MCF 10A (cell line): ENCODE results near the gene MMAB. TPM values are rescaled to one million over a fixed set of nuclear protein-coding genes. Genes with fewer than 3 reads are reported as not detected.

ENCODE experiments used
- BruUV-seq: library from RNA; stranded (reverse); fragments of 400-500 nt; replicated peaks from 2 replicates; lab custom pipeline; 2021; lab: Mats Ljungman, UMichigan
- CTCF ChIA-PET: fragments of 300-600 bp; sonication (Branson Sonifier 250); formaldehyde crosslinking; extraction: SDS; loops from one replicate; lab custom pipeline; 2021; ENCODE audit warnings: antibody characterized with exemption, inconsistent platforms; lab: Yijun Ruan, JAX
- POLR2A ChIA-PET: fragments of 300-600, 350-650 bp; sonication (Branson Sonifier 250); formaldehyde crosslinking; extraction: SDS; loops from one replicate; lab custom pipeline; 2020; ENCODE audit warnings: antibody characterized with exemption, inconsistent platforms; lab: Yijun Ruan, JAX
- DNase-seq: peaks from one replicate; pipeline ENCODE4 v3.0.0-alpha.2; 2018; ENCODE audit not compliant: unreplicated experiment
- H3K27ac Mint-ChIP-seq: one replicate; pipeline ENCODE4 v1.8.0; 2022; ENCODE audit warnings: mild to moderate bottlenecking, low read depth, mixed read lengths; ENCODE audit not compliant: unreplicated experiment
- H3K27me3 Mint-ChIP-seq: one replicate; pipeline ENCODE4 v1.8.0; 2022; ENCODE audit warnings: mixed read lengths; ENCODE audit not compliant: insufficient read depth, unreplicated experiment
- H3K36me3 Mint-ChIP-seq: one replicate; pipeline ENCODE4 v1.8.0; 2022; ENCODE audit warnings: mild to moderate bottlenecking, moderate library complexity, mixed read lengths; ENCODE audit not compliant: insufficient read depth, unreplicated experiment
- H3K4me1 Mint-ChIP-seq: one replicate; pipeline ENCODE4 v1.8.0; 2022; ENCODE audit warnings: mixed read lengths; ENCODE audit not compliant: insufficient read depth, unreplicated experiment
- H3K4me3 Mint-ChIP-seq: one replicate; pipeline ENCODE4 v1.8.0; 2022; ENCODE audit warnings: mild to moderate bottlenecking, moderate library complexity, mixed read lengths; ENCODE audit not compliant: unreplicated experiment
- H3K9me3 Mint-ChIP-seq: one replicate; pipeline ENCODE4 v1.8.0; 2022; ENCODE audit warnings: mixed read lengths; ENCODE audit not compliant: unreplicated experiment
- CTCF ChIP-seq: fragments of 200-600 bp; IDR thresholded peaks from one replicate; pipeline ENCODE4 v1.8.0; 2022; ENCODE audit warnings: antibody characterized with exemption, mild to moderate bottlenecking; ENCODE audit not compliant: unreplicated experiment
- intact Hi-C: fragments of 100-400 bp; cut with micrococcal nuclease; formaldehyde crosslinking; loops from 2 replicates; pipeline ENCODE4 v1.14.1; 2022
- total RNA-seq: library from RNA; stranded (reverse); gene quantifications from 2 replicates; pipeline ENCODE4 v1.2.3, GENCODE V29; 2022

Gene MMAB
- total RNA-seq, 1 experiment from 2014 or later = 59.2 TPM

DNA sequence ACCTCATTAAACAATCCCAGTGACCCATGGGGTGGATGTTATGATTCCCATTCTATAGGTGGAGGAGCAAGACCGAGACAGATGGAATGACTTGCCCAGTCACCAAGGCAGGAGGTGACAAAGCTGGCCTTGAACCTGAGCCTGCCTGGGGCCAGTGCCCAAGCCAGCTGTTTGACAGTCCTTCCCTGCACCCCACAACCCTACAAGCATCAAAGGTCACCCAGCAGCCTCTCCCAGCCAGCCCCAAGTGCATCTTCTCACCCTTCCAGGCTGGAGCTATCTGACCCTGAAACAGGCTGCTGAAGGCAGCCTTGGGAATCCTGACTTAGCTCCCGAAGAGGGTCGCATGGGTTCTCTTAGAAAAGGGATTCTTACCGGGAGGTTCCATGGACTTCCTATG is 20.3 kb downstream of the MMAB start:
- ChIA-PET POLR2A (interaction anchor here (0.5 to 2.0 kb wide), 4 partner anchors 9 to 350 kb away, joined by 3 to 7 read pairs (median 5); no protein-coding TSS in a partner anchor), CTCF (no interaction called here)
- intact Hi-C loops = no loop called here
- no peak overlapping the region for H3K27ac Mint-ChIP-seq
- no peak for DNase-seq
- H3K36me3 Mint-ChIP-seq = peaks cover 6% of the 10 kb centered on the region
- peaks cover 16% of the 10 kb centered on the region for H3K27me3 Mint-ChIP-seq
- TF ChIP-seq CTCF = no peak
- no peaks in the 10 kb centered on the region for H3K9me3 Mint-ChIP-seq
- no peak overlapping the region for H3K4me3 Mint-ChIP-seq
- BruUV-seq = no TSS peak
- no peaks in the 10 kb centered on the region for H3K4me1 Mint-ChIP-seq

GRCh38 chr12:109551108-109551507 is 22.2 kb downstream of the MMAB start:
- no peaks in the 10 kb centered on the region for H3K36me3 Mint-ChIP-seq
- H3K27me3 Mint-ChIP-seq = peaks cover 26% of the 10 kb centered on the region
- CTCF ChIA-PET = interaction anchor here (0.5 kb wide), 1 partner anchor 31 kb away, joined by 3 read pairs; no protein-coding TSS in a partner anchor
- no peak overlapping the region for H3K27ac Mint-ChIP-seq
- no peaks in the 10 kb centered on the region for H3K4me1 Mint-ChIP-seq
- no peak for TF ChIP-seq CTCF
- intact Hi-C loops = no loop called here
- BruUV-seq = no TSS peak
- no peak overlapping the region for H3K4me3 Mint-ChIP-seq
- DNase-seq = no peak
- H3K9me3 Mint-ChIP-seq = no peaks in the 10 kb centered on the region
- POLR2A ChIA-PET = interaction anchor here (0.7 to 1.7 kb wide), 3 partner anchors 16 to 23 kb away, joined by 3 to 6 read pairs (median 3); partner anchors contain the start of genes MMAB and MVK

GRCh38 chr12:109550281-109550680 is 23.0 kb downstream of the MMAB start:
- Mint-ChIP-seq H3K27me3 (peaks cover 26% of the 10 kb centered on the region), H3K9me3 (no peaks in the 10 kb centered on the region), H3K4me1 (no peaks in the 10 kb centered on the region), H3K27ac (no peak overlapping the region), H3K36me3 (no peaks in the 10 kb centered on the region), H3K4me3 (no peak overlapping the region)
- ChIA-PET POLR2A (interaction anchor here (1.2 to 1.7 kb wide), 2 partner anchors 22 to 23 kb away, joined by 3 to 6 read pairs; partner anchors contain the start of genes MMAB and MVK), CTCF (no interaction called here)
- intact Hi-C loops = no loop called here
- no peak for DNase-seq
- no peak for TF ChIP-seq CTCF
- BruUV-seq = no TSS peak

DNA sequence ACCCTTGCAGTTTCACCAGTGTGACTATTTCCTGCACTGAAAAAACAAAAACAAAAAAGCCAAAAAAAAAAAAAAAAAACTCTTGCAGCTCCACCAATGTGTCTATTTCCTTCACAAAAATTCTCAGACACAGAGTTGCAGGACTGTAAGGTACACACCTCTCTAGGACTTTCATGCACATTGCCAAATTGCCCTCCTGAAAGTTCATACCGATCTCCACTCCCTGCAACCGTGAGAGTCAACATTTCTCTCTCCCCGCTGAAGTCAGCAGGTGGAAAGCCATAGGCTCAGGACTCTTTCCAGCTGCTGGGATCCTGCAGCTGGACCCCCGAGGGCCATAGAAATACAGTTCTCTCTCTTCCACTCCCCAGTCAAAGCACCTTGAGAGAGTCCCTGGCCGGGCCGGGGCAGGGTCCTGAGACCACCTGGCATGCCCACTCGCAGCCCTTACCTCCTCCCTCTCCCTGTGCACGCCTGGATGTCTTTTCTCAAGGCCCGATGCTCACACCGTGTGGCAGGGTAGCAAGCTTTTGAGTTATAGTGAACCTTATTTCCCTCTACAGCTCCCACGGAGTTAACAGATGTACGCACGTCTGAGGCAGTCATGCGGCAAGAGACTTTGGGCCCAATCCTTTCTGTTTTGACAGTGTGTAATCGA is 23.6 kb downstream of the MMAB start:
- Mint-ChIP-seq H3K4me1 (peaks cover 5% of the 10 kb centered on the region), H3K27ac (no peak overlapping the region), H3K36me3 (no peaks in the 10 kb centered on the region), H3K4me3 (no peak overlapping the region), H3K27me3 (peaks cover 26% of the 10 kb centered on the region), H3K9me3 (no peaks in the 10 kb centered on the region)
- no TSS peak for BruUV-seq
- no peak for TF ChIP-seq CTCF
- no peak for DNase-seq
- POLR2A ChIA-PET = interaction anchor here (0.6 to 0.7 kb wide), 3 partner anchors 26 to 490 kb away, joined by 3 read pairs; no protein-coding TSS in a partner anchor
- intact Hi-C loops = no loop called here
- CTCF ChIA-PET = interaction anchor here (1.0 kb wide), 1 partner anchor 122 kb away, joined by 3 read pairs; no protein-coding TSS in a partner anchor
